Naive thymus-derived CD4-positive, alpha-beta T cell (primary cell): ENCODE data around the gene HAUS7. TPM values are rescaled to one million over a fixed set of nuclear protein-coding genes. Genes with fewer than 3 reads are reported as not detected.
A peak's percentile ranks its signal among the peaks of the same experiment; 100 is the strongest.

ENCODE experiments used
- ATAC-seq: fragments of 150-1000 bp; cut with Tn5 transposase; 2 replicates; pipeline ENCODE4 v1.10.0; 2021; ENCODE audit warnings: mild to moderate bottlenecking, moderate library complexity
- CTCF ChIA-PET: fragments of 350-600 bp; sonication (Branson Sonifier 250); formaldehyde crosslinking; loops from one replicate; lab custom pipeline; 2021; ENCODE audit warnings: antibody characterized with exemption; lab: Charles Lee
- POLR2A ChIA-PET: fragments of 350-600 bp; sonication (Branson Sonifier 250); formaldehyde crosslinking; loops from one replicate; lab custom pipeline; 2021; ENCODE audit warnings: antibody characterized with exemption, inconsistent platforms; lab: Charles Lee
- DNase-seq, 9 donors: peaks; one replicate each; pipeline versions ENCODE4 v3.0.0 to v3.0.0-alpha.2; 2020 to 2022; ENCODE audit warnings: mixed read lengths in 1 of 9
- H3K27ac ChIP-seq: one replicate; pipeline ENCODE4 v1.7.0; 2013; ENCODE audit warnings: mild to moderate bottlenecking, low read depth, low read length, moderate library complexity
- H3K27me3 ChIP-seq, 2 donors: one replicate each; pipeline ENCODE4 v1.7.0; 2013; ENCODE audit warnings: low read length in 2 of 2, mild to moderate bottlenecking in 2 of 2, moderate library complexity in 2 of 2; ENCODE audit not compliant: control insufficient read depth in 2 of 2, insufficient read depth in 2 of 2
- H3K36me3 ChIP-seq, 3 experiments: 1 replicate in 2 of 3; 2 replicates in 1 of 3; pipeline ENCODE4 v1.7.0; 2013; ENCODE audit warnings: low read length in 3 of 3, mild to moderate bottlenecking in 3 of 3, moderate library complexity in 1 of 3; ENCODE audit not compliant: insufficient read depth in 3 of 3, control insufficient read depth in 2 of 3
- H3K4me1 ChIP-seq, 2 donors: one replicate each; pipeline ENCODE4 v1.7.0; 2013; ENCODE audit warnings: low read length in 2 of 2, mild to moderate bottlenecking in 2 of 2, moderate library complexity in 1 of 2; ENCODE audit not compliant: control insufficient read depth in 2 of 2, insufficient read depth in 2 of 2
- H3K4me3 ChIP-seq: 2 replicates; pipeline ENCODE4 v1.7.0; 2013; ENCODE audit warnings: mild to moderate bottlenecking, low read length
- H3K9me3 ChIP-seq, 3 experiments: 1 replicate in 2 of 3; 2 replicates in 1 of 3; pipeline ENCODE4 v1.7.0; 2013; ENCODE audit warnings: low read length in 3 of 3; ENCODE audit not compliant: control insufficient read depth in 2 of 3
- H3K27ac Mint-ChIP-seq, 9 donors: one replicate each; pipeline ENCODE4 v1.8.0; 2020 to 2022; ENCODE audit warnings: mixed read lengths in 9 of 9, mild to moderate bottlenecking in 8 of 9, moderate library complexity in 5 of 9, inconsistent platforms in 2 of 9
- H3K27me3 Mint-ChIP-seq, 5 donors: one replicate each; pipeline ENCODE4 v1.8.0; 2021 to 2022; ENCODE audit warnings: mixed read lengths in 5 of 5, mild to moderate bottlenecking in 1 of 5
- H3K36me3 Mint-ChIP-seq, 5 donors: one replicate each; pipeline ENCODE4 v1.8.0; 2020 to 2022; ENCODE audit warnings: mixed read lengths in 5 of 5, mild to moderate bottlenecking in 3 of 5, inconsistent platforms in 1 of 5
- H3K4me1 Mint-ChIP-seq, 7 donors: one replicate each; pipeline ENCODE4 v1.8.0; 2020 to 2022; ENCODE audit warnings: mixed read lengths in 7 of 7, mild to moderate bottlenecking in 3 of 7, inconsistent platforms in 1 of 7
- H3K4me3 Mint-ChIP-seq, 10 donors: one replicate each; pipeline ENCODE4 v1.8.0; 2020 to 2022; ENCODE audit warnings: mild to moderate bottlenecking in 10 of 10, mixed read lengths in 10 of 10, moderate library complexity in 6 of 10, inconsistent platforms in 2 of 10
- H3K9me3 Mint-ChIP-seq, 11 donors: one replicate each; pipeline ENCODE4 v1.8.0; 2020 to 2022; ENCODE audit warnings: mixed read lengths in 11 of 11, mild to moderate bottlenecking in 4 of 11, inconsistent platforms in 1 of 11, moderate library complexity in 1 of 11
- intact Hi-C, 2 donors: fragments of 100-400 bp; cut with micrococcal nuclease; formaldehyde crosslinking; loops; one replicate each; pipeline ENCODE4 v1.15.1; 2023
- polyA plus RNA-seq, 2 donors: library from polyadenylated mRNA; unstranded; fragments of 300-500 nt; fragmentation: Illumina TruSeq; gene quantifications; one replicate each; pipeline ENCODE4 v1.2.3, GENCODE V29; 2021
- total RNA-seq, 6 experiments: library from RNA in 5 of 6; stranded (reverse) in 5 of 6; gene quantifications; 1 replicate in 5 of 6; 2 replicates in 1 of 6; pipeline ENCODE4 v1.2.3 and lab custom pipeline; 2021 to 2026

The HAUS7 gene
- total RNA-seq (10 to 100 TPM; 23.2 to 44.8 (median 31.4) TPM), polyA plus RNA-seq (10 to 100 TPM; 20.7 to 28.4 TPM), total RNA-seq (lab: John Stamatoyannopoulos, UW) (2.2 reads per million, percentile 10 among the genes with 10 or more reads in this experiment)

- intact Hi-C loops = loop anchor here (1.0 to 2.0 kb wide), 16 partner anchors 9 to 529 kb away; partner anchors contain the start of genes CCNQ (in 2 of the 2), IDH3G (in 2 of the 2), SSR4 (in 2 of the 2) and ZNF275 (in 2 of the 2)
- Mint-ChIP-seq H3K27ac (peak within 1 kb of the TSS in 8 of 9 donors; percentile 62 to 85 (median 82)), H3K27me3 (no peaks in the 10 kb centered on the region), H3K4me1 (peaks cover 0 to 30% (median 12%) of the 10 kb centered on the region in 7 donors), H3K9me3 (no peaks in the 10 kb centered on the region), H3K36me3 (peaks cover 0 to 3% (median 0%) of the 10 kb centered on the region in 5 donors), H3K4me3 (peak within 1 kb of the TSS; percentile 64 to 88 (median 82))
- CTCF ChIA-PET = interaction anchor here (1.8 kb wide), 1 partner anchor 37 kb away, joined by 6 read pairs; no protein-coding TSS in a partner anchor
- peak within 1 kb of the TSS; percentile 74 for H3K4me3 ChIP-seq
- peaks cover 3 to 17% of the 10 kb centered on the region in 2 donors for H3K4me1 ChIP-seq
- DNase-seq (peak; percentile 73 to 88 (median 85)), ATAC-seq (peak; percentile 92)
- peak within 1 kb of the TSS; percentile 68 for H3K27ac ChIP-seq
- H3K36me3 ChIP-seq = peaks cover 0 to 5% (median 0%) of the 10 kb centered on the region in 3 experiments
- no peaks in the 10 kb centered on the region for H3K27me3 ChIP-seq
- H3K9me3 ChIP-seq = no peaks in the 10 kb centered on the region
- POLR2A ChIA-PET = interaction anchor here (1.0 to 2.4 kb wide), 2 partner anchors 136 to 529 kb away, joined by 3 to 6 read pairs; partner anchors contain the start of gene ZNF275
These were observed at the start of gene HAUS7 for GRCh38 chrX:153470411-153471363. TSS of gene HAUS7 (minus strand) at chrX:153470576. CDS start at chrX:153470557, 19 bp downstream.

- POLR2A ChIA-PET = interaction anchor here (0.7 kb wide), 1 partner anchor 244 kb away, joined by 3 read pairs; the partner anchor contains the start of gene PLXNB3
These were observed 49.4 kb upstream of the HAUS7 start for GRCh38 chrX:153519569-153520286.

GRCh38 chrX:153517946-153518834 is 47.8 kb upstream of the HAUS7 start:
- H3K36me3 ChIP-seq = no peaks in the 10 kb centered on the region
- no peak for DNase-seq
- intact Hi-C loops = no loop called here
- H3K4me3 ChIP-seq = no peak overlapping the region
- POLR2A ChIA-PET = no interaction called here
- no peak overlapping the region for H3K27ac ChIP-seq
- Mint-ChIP-seq H3K4me3 (peak overlapping the region in 8 of 10 donors; percentile 17 to 72 (median 40)), H3K4me1 (peaks cover 0 to 11% (median 4%) of the 10 kb centered on the region in 7 donors), H3K9me3 (peaks cover 0 to 2% (median 0%) of the 10 kb centered on the region in 11 donors), H3K36me3 (no peaks in the 10 kb centered on the region), H3K27me3 (peaks cover 10 to 30% (median 14%) of the 10 kb centered on the region in 5 donors), H3K27ac (no peak overlapping the region)
- no peak for ATAC-seq
- H3K9me3 ChIP-seq = no peaks in the 10 kb centered on the region
- CTCF ChIA-PET = no interaction called here
- no peaks in the 10 kb centered on the region for H3K27me3 ChIP-seq
- no peaks in the 10 kb centered on the region for H3K4me1 ChIP-seq

More at GRCh38 chrX:153519569-153520286, 49.4 kb upstream of the HAUS7 start:
- Histone ChIP-seq H3K36me3 (no peaks in the 10 kb centered on the region), H3K9me3 (no peaks in the 10 kb centered on the region), H3K4me1 (no peaks in the 10 kb centered on the region), H3K27me3 (no peaks in the 10 kb centered on the region), H3K27ac (no peak overlapping the region), H3K4me3 (no peak overlapping the region)
- ATAC-seq (no peak), DNase-seq (no peak)
- peaks cover 0 to 2% (median 0%) of the 10 kb centered on the region in 11 donors for H3K9me3 Mint-ChIP-seq
- H3K4me3 Mint-ChIP-seq = no peak overlapping the region
- CTCF ChIA-PET = no interaction called here
- intact Hi-C loops = no loop called here
- H3K4me1 Mint-ChIP-seq = peaks cover 0 to 11% (median 4%) of the 10 kb centered on the region in 7 donors
- H3K27ac Mint-ChIP-seq = no peak overlapping the region
- H3K27me3 Mint-ChIP-seq = peaks cover 11 to 30% (median 14%) of the 10 kb centered on the region in 5 donors
- H3K36me3 Mint-ChIP-seq = no peaks in the 10 kb centered on the region

GRCh38 chrX:153517423-153517822 is 47.0 kb upstream of the HAUS7 start, which contains the start of gene ATP2B3:
TSS of gene ATP2B3 (plus strand) at chrX:153517642. CDS start at chrX:153536248, 18,606 bp downstream.
- no peak for ATAC-seq
- no peak within 1 kb of the TSS for H3K4me3 ChIP-seq
- no peaks in the 10 kb centered on the region for H3K27me3 ChIP-seq
- H3K4me1 ChIP-seq = no peaks in the 10 kb centered on the region
- Mint-ChIP-seq H3K36me3 (no peaks in the 10 kb centered on the region), H3K27me3 (peaks cover 10 to 30% (median 14%) of the 10 kb centered on the region in 5 donors), H3K4me1 (peaks cover 0 to 11% (median 4%) of the 10 kb centered on the region in 7 donors), H3K9me3 (peaks cover 0 to 2% (median 0%) of the 10 kb centered on the region in 11 donors), H3K27ac (no peak within 1 kb of the TSS), H3K4me3 (peak within 1 kb of the TSS in 8 of 10 donors; percentile 17 to 72 (median 40))
- no peak within 1 kb of the TSS for H3K27ac ChIP-seq
- H3K36me3 ChIP-seq = no peaks in the 10 kb centered on the region
- no peaks in the 10 kb centered on the region for H3K9me3 ChIP-seq
- DNase-seq = no peak
- POLR2A ChIA-PET = no interaction called here
- intact Hi-C loops = no loop called here
- CTCF ChIA-PET = no interaction called here

GRCh38 chrX:153516073-153516472 is 45.7 kb upstream of the HAUS7 start:
- H3K27ac ChIP-seq = no peak overlapping the region

More at GRCh38 chrX:153516073-153516472, 45.7 kb upstream of the HAUS7 start:
- peaks cover 10 to 30% (median 13%) of the 10 kb centered on the region in 5 donors for H3K27me3 Mint-ChIP-seq
- H3K4me3 Mint-ChIP-seq = peak overlapping the region in 4 of 10 donors; percentile 3 to 54 (median 24)
- no peaks in the 10 kb centered on the region for H3K36me3 Mint-ChIP-seq
- Histone ChIP-seq H3K4me3 (no peak overlapping the region), H3K4me1 (no peaks in the 10 kb centered on the region), H3K9me3 (no peaks in the 10 kb centered on the region), H3K36me3 (no peaks in the 10 kb centered on the region), H3K27me3 (no peaks in the 10 kb centered on the region)
- no peak overlapping the region for H3K27ac Mint-ChIP-seq
- DNase-seq = no peak
- no peak for ATAC-seq
- ChIA-PET CTCF (no interaction called here), POLR2A (no interaction called here)
- peaks cover 0 to 2% (median 0%) of the 10 kb centered on the region in 11 donors for H3K9me3 Mint-ChIP-seq
- intact Hi-C loops = no loop called here
- H3K4me1 Mint-ChIP-seq = peaks cover 0 to 11% (median 4%) of the 10 kb centered on the region in 7 donors
